AG20443 (cell line): ENCODE measurements around the gene PPP1R9B.

Experiments
- DNase-seq: peaks from one replicate; pipeline ENCODE4 v3.0.0; 2012; ENCODE audit warnings: low spot score, mixed read lengths

PPP1R9B gene

DNA sequence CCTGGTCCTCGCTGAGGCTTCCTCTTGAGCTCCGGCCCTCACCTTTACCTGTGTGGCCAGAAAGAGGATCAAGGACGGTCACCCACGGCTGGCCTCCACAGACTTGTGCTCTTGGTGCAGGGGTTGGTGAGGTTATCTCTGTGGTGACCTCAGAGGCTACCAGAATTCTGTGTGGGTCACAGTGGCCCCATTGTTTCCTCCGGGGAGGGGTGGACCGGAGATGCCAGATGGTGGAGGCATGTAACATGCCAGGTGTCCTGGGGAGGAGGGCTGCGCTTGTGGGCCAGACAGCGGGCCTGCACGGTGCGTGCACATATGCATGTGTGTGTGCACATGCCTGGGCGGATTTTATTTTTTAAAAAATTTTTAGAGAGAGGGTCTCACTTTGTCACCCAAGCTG, 21.7 kb upstream of the PPP1R9B start:
- no peak for DNase-seq

DNA sequence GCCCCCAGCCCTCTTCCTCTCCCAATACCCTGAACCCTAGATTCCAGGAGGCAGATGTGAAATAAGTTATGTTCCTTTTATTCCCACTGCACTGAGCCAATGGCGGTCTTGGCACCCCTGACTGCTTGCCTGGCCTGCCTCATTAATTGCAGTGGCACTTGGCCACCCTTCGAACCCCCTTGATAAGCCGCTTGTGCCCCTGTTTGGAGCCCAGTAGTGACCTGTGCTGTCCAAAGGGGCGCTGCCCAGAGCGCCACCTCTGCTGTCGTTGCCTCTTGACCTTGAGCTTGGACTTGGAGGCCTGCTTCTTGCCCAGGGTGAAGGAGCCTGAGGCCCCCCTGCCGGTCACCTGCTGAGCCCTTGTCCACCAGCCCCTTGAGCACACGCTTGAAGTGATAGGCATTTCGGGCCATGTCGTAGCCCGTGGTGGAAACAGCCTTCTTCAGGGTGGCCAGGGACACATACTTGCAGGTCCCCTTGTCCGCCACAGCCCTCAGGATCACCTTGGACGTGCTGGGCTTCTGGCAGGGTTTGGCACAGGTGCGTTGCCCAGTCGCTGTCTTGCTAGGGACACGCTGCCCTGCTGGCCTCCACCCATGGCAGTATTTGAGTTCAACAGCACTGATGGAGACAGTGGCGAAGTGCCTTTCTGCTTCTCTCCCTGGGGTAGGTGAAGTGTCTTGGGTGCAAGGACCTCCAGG, 21.0 kb upstream of the PPP1R9B start:
- no peak for DNase-seq

- DNase-seq: no peak
Observed at GRCh38 chr17:50170662-50171370, 20.3 kb upstream of the PPP1R9B start.

DNA sequence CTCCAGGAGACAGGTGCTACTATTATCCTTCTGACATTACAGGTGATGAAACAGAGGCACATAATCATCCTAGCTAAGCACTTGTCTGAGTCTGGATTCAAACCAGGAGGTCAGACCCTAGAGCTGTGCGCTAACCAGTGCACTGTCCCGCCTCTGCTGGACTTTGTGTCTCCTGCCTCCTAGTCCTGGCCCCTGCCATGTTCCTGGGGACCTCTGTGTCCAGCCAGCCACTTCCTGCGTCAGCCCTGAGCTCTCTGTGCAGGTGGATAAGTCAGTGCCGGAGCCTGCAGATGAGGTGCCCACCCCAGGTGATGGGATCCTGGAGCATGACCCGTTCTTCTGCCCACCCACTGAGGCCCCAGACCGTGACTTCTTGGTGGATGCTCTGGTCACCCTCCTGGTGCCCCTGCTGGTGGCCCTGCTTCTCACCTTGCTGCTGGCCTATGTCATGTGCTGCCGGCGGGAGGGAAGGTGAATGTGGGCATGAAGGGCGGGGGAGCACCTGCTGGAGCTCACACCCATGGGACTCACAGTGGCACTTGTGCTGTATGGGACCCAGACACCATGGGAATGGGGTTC, 19.5 kb upstream of the PPP1R9B start:
- DNase-seq: no peak

DNA sequence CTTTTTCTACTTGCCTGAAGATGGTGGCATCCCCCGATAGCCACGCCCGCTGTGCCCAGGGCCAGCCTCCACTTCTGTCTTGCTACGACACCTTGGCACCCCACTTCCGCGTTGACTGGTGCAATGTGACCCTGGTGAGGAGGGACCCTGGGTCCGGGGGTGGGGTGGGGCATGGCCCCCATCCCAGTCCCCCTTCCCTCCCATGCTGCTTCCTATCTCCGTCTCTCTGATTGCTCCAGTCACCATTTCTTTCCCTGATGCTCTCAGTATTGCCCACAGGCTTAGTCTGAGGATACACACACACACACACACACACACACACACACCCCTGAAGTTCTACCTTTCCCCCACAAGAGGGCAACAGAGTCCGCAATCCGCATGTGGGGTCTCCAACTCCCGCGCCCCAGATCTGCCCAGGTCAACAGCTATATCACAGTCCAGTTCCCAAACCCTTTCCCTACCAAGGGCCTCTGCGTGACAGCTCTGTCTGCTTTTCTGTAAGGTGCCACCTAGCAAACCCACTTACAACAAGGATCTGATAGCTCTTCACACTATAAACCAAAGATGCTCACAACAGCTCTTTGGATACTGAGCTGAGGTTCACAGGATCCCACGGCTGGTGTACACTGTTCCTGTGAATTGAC, 18.8 kb upstream of the PPP1R9B start:
- peak; percentile 72 for DNase-seq

GRCh38 chr17:50168319-50168718, 17.8 kb upstream of the PPP1R9B start:
- no peak for DNase-seq

DNA sequence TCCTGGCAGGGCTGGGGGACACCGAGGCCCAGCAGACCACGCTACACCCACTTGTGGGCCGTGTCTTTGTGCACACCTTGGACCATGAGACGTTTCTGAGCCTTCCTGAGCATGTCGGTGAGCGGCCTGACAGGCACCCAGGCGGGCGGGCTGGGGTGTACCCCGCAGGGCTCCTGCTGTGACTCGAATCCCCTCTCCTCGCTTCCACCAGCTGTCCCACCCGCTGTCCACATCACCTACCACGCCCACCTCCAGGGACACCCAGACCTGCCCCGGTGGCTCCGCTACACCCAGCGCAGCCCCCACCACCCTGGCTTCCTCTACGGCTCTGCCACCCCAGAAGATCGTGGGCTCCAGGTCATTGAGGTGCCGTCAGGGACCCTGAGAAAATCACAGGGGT, 16.9 kb upstream of the PPP1R9B start:
- DNase-seq: no peak

- DNase-seq: no peak
Observed at GRCh38 chr17:50166518-50167181, 16.2 kb upstream of the PPP1R9B start.

DNA sequence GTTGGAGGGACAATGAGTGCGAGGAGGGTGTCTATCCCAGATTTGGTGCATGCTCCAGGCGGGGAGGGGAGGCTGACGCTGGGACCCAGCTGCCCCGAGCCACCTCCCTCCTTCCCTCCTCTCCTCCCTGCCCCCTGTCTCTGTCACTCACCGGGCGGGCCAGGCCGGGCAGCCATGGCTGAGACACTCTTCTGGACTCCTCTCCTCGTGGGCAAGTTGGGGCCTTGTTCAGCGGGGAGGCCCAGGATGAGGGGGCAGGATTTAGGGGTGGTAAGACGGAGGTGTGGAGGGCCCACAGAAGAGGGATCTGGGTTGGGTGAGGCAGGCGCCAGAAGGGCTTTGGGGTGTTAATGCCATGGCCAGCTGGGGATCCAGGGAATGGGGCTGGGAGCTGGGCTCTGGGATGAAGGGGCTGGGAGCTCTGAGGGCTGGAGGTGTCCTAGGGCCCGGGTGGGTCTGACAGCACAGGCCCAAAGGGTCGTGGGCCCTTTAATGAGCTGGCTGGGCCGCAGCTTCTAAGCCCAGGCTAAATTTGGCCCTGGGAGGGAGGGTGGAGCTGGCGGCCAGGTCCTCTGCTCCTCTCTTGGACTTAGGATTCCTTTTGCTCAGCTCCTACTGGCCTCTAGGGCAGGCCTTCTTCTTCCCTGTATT, 15.5 kb upstream of the PPP1R9B start, which contains the start of gene SGCA:
SGCA (plus strand) TSS at position 139 of the 651 bp plus-strand sequence; CDS start at position 175, 36 bp downstream.
- DNase-seq: no peak

GRCh38 chr17:50165466-50165865, 15.0 kb upstream of the PPP1R9B start:
- DNase-seq: no peak

GRCh38 chr17:50165066-50165465, 14.6 kb upstream of the PPP1R9B start:
- DNase-seq: no peak

- no peak for DNase-seq
Observed at GRCh38 chr17:50164697-50164988, 14.2 kb upstream of the PPP1R9B start.

GRCh38 chr17:50163843-50164696, 13.6 kb upstream of the PPP1R9B start:
- no peak for DNase-seq

DNA sequence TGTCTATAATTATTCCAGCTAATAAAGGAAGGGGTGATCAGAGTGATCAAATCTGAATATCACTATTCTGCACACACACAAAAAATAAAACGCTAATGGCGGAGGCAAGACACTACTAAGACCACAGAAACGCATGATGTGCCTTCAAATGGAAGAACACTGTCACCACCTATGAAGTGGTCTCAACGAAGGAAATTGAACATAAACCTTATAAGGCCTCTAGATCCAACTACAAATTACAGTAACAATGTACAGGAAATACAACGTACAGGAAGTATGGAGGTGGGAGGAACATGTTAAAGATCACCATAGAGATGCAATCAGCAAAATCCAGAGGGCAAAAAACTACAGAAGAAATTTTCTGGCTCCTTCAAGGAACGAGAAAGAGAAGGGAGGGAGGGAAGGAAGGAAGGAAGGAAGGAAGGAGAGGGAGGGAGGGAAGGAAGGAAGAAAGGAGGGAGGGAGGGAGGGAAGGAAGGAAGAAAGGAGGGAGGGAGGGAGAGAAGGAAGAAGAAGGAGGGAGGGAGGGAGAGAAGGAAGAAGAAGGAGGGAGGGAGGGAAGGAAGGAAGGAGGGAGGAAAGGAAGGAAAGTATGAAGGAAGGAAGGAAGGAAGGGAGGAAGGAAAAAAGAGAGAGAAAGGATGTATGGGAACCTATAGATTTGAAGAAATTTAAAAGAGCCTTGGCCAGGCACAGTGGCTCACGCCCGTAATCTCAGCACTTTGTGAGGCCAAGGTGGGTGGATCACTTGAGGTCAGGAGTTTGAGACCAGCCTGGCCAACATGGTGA, 12.2 kb upstream of the PPP1R9B start:
- DNase-seq: no peak

GRCh38 chr17:50161911-50162288, 11.4 kb upstream of the PPP1R9B start:
- DNase-seq: no peak

GRCh38 chr17:50161023-50161910, 10.8 kb upstream of the PPP1R9B start:
- peak; percentile 99 for DNase-seq

DNA sequence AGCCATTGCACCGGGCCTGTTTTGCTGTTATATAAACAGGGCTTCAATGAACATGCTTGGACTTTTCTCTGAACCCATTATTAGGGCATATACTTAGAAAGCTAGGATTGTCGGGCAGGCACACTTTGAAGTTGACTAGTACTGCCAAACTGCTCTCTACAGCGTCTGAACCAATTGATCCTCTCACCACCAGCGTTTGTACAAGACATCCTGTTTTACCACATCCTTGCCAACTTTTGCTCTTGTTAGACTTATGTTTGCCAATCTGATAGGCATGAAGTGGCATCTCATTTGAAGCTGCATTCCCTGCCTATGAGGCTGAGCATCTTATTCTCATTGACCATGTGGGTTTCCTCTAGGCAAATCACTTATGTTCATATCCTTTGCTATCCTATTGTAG, 7.4 kb upstream of the PPP1R9B start:
- DNase-seq: no peak

DNA sequence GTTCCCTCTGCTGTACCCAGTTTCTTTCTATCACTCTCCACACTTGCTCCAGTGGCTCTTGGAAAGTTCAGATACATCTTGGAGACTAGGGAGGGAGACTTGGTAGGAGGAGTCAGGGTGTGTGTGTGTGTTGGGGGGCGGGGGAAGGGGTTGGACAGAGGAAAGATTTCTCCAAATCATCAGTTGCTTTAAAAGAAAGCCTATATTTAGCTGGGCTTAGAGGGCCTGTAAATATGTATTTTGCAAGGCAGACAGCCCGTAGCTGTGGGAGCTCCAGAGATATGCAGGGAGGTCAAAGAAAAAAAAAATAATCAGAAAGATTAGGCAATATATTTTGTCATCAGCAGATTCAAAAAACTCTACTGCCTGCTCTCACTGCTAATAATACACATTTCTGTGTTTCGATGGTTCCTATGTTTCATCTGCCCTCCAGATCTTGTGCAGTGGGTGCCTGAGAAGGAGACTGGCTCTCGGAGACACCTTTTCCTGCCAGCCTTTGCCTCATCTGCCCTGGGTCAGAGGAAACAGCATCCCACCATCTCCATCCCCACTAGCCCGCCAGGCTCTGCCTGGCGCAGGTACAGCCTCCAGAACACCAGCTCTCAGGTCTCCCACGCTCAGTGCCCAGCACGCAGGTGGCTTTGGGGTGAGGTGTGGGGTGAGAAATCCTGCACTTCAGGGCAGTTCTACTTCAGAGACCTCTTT, 4.8 kb upstream of the PPP1R9B start:
- DNase-seq: peak; percentile 42

GRCh38 chr17:50154604-50155003, 4.1 kb upstream of the PPP1R9B start:
- DNase-seq: no peak
